HepG2 (cell line): ENCODE results near the gene FITM1.
"Not testable (repeated sequence)": the region's sequence is repeated elsewhere in the genome, so short reads cannot be mapped to it uniquely, and the experiment has no call there.

ENCODE experiments used
- RAD21 ChIP-seq: fragments of 450-650 bp; formaldehyde crosslinking; IDR thresholded peaks from 2 replicates; pipeline ENCODE4 v1.5.0; 2020; ENCODE audit warnings: mild to moderate bottlenecking
- TBP ChIP-seq: sonication (generic); formaldehyde crosslinking; IDR thresholded peaks from 2 replicates; pipeline ENCODE4 v1.5.0; 2020; ENCODE audit warnings: missing genetic modification reagents
- ZNF788 ChIP-seq: sonication (generic); formaldehyde crosslinking; IDR thresholded peaks from 2 replicates; pipeline ENCODE4 v1.5.0; 2020; ENCODE audit warnings: mild to moderate bottlenecking, missing genetic modification reagents, borderline replicate concordance
- TF ChIP-seq, protein P1 (sequence below): sonication (generic); formaldehyde crosslinking; IDR thresholded peaks from 2 replicates; pipeline ENCODE4 v1.5.0; 2020; ENCODE audit warnings: mild to moderate bottlenecking, missing genetic modification reagents

DNA sequence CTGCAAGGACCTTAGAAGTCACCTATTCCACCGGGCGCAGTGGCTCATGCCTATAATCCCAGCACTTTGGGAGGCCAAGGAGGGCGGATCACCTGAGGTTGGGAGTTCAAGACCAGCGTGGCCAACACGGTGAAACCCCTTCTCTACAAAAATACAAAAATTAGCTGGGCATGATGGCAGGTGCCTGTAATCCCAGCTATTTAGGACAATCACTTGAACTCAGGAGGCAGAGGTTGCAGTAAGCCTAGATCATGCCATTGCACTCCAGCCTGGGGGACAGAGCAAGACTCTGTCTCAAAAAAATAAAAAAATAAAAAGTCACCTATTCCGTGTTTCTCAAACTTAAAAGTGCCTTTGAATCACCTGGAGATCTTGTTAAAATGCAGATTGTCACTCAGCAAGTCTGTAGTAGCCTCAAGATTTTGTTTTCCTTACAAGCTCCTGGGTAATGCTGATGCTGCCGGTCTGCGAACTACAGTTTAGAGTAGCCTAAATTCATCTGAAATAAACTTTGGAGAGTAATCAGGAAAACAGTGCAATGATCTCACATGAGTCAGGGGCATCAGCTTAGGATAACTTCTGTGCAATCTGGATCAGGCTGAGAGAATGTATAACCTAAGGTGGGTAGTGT lies 24.7 kb upstream of the FITM1 start:
- TF ChIP-seq, protein P1, sequence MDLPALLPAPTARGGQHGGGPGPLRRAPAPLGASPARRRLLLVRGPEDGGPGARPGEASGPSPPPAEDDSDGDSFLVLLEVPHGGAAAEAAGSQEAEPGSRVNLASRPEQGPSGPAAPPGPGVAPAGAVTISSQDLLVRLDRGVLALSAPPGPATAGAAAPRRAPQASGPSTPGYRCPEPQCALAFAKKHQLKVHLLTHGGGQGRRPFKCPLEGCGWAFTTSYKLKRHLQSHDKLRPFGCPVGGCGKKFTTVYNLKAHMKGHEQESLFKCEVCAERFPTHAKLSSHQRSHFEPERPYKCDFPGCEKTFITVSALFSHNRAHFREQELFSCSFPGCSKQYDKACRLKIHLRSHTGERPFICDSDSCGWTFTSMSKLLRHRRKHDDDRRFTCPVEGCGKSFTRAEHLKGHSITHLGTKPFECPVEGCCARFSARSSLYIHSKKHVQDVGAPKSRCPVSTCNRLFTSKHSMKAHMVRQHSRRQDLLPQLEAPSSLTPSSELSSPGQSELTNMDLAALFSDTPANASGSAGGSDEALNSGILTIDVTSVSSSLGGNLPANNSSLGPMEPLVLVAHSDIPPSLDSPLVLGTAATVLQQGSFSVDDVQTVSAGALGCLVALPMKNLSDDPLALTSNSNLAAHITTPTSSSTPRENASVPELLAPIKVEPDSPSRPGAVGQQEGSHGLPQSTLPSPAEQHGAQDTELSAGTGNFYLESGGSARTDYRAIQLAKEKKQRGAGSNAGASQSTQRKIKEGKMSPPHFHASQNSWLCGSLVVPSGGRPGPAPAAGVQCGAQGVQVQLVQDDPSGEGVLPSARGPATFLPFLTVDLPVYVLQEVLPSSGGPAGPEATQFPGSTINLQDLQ (CRISPR knock-in tag) = not testable (repeated sequence)
- TF ChIP-seq RAD21 (CRISPR knock-in tag); TBP (CRISPR knock-in tag); ZNF788: not testable (repeated sequence)
